ENCODE measurements around the gene CPEB4.

GRCh38 chr5:173857234-173857633 lies 30.9 kb upstream of the CPEB4 start:
- TF ChIP-seq CTCF (IDR thresholded peaks at IDR 0.05): no peak
- TF ChIP-seq POLR2A (IDR thresholded peaks at IDR 0.05): no peak

Data from uterus (tissue), 2 donors.